ENCODE measurements around the gene ALG12. TPM values are rescaled to one million over a fixed set of nuclear protein-coding genes. Genes with fewer than 3 reads are reported as not detected.

Gene ALG12
- total RNA-seq, 1 donor from 2014 or later = 36.7 TPM

GRCh38 chr22:49889071-49889470 lies 29.2 kb downstream of the ALG12 start:
- no peak for DNase-seq (ENCODE audit: low spot score)

DNA sequence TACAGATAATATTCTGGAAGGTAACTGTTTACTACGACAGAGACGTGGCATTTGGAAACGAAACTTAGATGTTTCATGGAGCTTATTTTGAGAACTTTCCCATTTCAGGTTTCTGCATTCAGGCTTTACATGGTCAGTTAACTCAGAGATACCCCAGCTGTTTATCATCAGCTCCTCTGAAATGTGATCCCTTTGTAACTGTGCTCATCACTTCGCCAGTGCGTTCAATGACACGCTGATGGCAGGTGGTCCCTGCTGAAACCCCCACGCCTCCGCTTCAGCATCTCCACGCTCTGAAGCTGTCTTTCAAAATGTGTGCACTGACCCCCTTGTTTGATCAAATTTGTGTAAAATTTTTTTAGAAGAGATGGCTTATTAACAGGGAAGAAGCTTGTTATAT lies 30.5 kb downstream of the ALG12 start:
- DNase-seq (ENCODE audit: low spot score) = no peak

DNA sequence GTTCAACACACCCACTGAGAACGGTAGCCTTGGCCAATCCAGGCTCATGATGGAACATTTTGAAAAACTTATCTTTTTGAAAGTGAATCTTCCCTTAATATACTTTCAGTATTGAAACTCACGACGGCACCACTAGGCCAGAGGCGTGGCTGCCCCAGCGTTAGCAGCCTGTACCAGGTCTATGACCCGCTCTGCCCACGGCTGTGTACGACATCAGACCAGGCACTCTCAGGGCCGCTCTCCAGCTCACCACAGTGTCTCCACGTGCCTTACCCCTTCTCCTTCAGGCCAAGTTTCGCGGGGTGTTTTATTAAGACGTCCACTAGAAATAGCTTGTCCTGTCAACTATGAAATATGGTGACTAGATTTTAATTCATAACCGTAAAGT lies 31.2 kb downstream of the ALG12 start:
- no peak for DNase-seq (ENCODE audit: low spot score)

DNA sequence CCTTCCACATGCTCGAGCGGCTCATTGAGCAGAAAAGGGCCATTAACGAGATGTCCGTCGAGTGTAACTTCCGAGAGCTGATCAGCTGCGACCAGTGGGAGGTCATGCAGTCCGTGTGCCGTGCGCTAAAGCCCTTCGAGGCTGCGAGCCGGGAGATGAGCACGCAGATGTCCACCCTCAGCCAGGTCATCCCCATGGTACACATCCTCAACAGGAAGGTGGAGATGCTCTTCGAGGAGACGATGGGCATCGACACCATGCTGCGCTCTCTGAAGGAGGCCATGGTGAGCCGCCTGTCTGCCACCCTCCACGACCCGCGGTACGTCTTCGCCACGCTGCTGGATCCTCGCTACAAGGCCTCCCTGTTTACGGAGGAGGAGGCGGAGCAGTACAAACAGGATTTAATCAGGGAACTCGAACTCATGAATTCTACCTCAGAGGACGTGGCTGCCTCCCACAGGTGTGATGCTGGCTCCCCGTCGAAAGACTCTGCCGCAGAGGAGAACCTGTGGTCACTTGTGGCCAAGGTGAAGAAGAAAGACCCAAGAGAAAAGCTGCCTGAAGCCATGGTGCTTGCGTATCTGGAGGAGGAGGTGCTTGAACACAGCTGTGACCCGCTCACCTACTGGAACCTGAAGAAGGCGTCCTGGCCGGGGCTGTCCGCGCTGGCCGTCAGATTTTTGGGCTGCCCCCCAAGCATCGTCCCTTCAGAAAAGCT lies 31.7 kb downstream of the ALG12 start:
- no peak for DNase-seq (ENCODE audit: low spot score)

DNA sequence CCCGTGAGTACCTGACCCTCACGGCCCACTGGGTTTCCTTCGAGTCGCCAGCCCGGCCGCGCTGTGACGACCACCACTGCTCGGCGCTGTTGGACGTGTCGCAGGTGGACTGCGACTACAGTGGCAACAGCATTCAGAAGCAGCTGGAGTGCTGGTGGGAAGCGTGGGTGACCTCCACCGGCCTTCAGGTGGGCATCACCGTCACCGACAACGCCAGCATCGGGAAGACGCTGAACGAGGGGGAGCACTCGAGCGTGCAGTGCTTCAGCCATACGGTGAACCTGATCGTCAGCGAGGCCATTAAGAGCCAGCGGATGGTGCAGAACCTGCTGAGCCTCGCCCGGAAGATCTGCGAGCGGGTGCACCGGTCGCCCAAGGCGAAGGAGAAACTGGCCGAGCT lies 32.4 kb downstream of the ALG12 start:
- DNase-seq (ENCODE audit: low spot score) = no peak

DNA sequence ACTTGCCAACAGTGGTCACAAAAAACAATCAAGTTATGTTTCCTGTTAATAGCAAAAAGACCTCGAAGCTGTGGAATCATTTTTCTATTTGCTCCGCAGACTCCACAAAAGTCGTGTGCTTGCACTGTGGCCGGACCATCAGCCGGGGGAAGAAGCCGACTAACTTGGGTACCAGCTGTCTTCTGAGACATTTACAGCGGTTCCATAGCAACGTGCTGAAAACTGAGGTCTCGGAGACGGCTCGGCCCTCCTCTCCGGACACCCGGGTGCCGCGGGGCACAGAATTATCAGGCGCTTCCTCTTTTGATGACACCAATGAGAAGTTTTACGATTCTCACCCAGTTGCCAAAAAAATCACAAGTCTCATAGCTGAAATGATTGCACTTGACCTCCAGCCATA lies 33.0 kb downstream of the ALG12 start:
- DNase-seq (ENCODE audit: low spot score) = no peak

DNA sequence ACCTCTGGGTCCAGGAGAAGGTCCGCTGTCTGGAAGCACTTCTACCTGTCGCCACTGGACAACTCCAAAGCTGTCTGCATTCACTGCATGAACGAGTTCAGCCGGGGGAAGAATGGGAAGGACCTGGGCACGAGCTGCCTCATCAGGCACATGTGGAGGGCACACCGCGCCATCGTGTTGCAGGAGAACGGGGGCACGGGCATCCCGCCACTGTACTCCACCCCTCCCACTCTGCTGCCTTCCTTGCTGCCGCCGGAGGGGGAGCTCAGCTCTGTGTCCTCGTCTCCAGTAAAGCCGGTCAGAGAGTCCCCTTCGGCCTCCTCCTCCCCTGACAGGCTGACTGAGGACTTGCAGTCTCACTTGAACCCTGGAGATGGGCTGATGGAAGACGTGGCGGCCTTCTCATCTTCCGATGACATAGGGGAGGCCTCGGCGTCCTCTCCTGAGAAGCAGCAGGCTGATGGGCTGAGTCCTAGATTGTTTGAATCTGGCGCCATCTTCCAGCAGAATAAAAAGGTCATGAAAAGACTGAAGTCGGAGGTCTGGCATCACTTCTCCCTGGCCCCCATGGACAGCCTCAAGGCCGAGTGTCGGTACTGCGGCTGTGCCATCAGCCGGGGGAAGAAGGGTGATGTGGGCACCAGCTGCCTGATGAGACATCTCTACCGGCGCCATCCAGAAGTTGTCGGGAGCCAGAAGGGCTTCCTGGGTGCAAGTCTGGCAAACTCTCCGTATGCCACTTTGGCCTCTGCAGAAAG lies 33.6 kb downstream of the ALG12 start:
- DNase-seq (ENCODE audit: low spot score) = no peak

- no peak for DNase-seq (ENCODE audit: low spot score)
Observed at GRCh38 chr22:49884075-49884474, 34.2 kb downstream of the ALG12 start.

DNA sequence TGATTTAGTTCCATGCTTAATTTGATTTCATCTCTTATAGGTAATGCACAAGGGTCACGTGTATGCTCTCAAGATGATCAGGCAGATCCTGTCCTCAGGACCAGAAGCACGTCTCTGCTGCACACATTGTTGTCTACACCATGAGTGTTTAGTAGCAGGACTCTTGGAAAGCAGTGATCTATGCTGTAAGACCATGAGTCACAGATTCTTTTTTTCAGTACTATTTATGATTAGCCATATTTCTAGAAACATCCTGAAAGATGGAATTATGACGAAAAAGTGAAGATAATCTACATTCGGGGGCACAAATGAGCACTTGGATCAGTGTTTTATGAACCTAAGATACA lies 35.0 kb downstream of the ALG12 start:
- no peak for DNase-seq (ENCODE audit: low spot score)

DNA sequence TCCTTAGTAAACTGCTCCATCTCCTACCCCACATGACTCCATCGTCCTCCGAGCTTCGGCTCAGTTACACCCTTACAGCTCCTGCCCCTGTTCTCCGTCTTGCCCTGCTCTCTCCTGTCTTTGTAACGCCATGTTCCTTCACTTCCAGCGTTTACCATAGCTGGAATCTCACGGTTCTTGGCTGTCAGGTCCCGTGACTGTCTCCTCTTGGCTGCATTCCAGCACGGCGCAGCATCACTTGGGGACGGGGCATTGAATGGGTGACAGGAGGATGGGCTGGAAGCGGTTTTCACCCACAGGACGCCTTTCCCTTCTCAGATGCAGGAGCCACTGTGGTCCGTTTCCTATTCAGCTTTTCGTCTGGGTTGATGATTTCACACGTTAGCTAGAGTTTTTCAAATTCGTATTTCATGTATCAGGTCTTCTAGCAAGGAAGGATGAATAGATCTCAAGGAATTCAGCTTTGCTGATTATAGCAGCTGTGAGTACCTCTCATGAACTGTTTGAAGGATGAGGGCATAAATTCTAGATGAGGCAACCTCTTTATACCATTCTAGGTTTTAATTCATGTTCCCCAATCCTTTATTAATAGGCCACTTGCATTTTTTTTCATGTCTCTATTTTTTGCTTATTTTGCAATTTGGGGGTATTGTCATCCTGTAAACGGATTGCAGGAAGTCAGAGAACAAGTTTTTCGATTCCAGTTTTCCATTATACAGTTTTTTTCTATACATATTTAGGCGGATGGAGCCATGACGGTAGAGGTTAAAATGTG lies 35.5 kb downstream of the ALG12 start:
- no peak for DNase-seq (ENCODE audit: low spot score)

DNA sequence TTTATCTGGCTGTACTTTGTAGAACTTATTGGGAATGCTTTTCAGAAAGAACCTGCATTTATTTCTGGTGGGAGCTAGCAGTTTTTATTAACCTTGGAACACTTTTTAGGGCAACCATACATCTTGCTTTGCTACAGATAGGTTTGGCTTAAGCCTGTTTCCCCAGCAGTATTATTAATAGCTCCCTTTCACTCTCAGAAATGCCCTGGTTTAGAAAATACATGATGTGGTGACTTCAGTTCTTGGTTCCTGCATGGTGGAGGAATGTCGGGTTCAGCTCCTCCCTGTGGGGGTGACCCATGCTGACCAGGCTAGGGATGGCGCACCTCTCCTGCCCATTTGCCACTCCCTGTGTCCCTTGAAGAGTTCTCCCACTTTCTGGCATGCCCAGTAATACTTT lies 36.4 kb downstream of the ALG12 start:
- no peak for DNase-seq (ENCODE audit: low spot score)

GRCh38 chr22:49880281-49880680 lies 38.0 kb downstream of the ALG12 start:
- no peak for DNase-seq (ENCODE audit: low spot score)

DNA sequence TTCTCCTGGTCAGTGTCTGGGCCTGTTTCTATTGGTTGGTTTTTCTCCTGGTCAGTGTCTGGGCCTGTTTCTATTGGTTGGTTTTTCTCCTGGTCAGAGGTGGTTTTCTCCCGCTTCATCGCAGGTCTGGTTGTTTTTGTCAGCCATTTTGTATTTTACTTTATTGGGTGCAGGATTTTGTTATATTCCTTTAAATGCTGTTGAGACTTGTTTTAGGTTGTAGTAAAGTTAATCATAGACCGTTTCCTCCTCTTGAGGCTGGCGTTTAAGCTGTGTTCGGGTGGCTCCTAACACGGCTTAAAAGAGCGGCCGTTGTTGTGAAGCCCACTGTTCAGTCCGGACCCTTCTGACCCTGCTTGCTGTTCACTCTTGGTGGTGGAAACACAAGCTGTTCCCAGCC lies 38.4 kb downstream of the ALG12 start:
- DNase-seq (ENCODE audit: low spot score) = no peak

GRCh38 chr22:49878206-49878605 lies 40.0 kb downstream of the ALG12 start:
- no peak for DNase-seq (ENCODE audit: low spot score)

DNA sequence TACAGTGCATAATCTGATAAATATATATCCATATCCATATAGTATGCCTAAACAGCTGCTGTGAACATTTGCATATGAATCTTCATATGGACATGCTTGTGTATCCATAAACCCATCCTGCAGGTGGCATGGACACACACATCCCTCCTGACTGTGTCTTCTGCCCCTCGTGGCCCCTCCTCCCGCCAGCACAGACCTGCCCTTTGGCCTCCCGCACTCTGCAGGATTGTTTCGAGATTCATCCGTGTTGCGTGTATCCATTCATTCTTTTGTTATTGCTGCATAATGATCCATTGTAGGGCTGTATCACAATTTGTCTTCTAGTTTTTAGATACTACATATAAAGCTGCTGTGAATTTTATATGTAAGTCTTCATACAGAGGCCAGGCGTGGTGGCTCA lies 40.6 kb downstream of the ALG12 start:
- DNase-seq (ENCODE audit: low spot score) = no peak

DNA sequence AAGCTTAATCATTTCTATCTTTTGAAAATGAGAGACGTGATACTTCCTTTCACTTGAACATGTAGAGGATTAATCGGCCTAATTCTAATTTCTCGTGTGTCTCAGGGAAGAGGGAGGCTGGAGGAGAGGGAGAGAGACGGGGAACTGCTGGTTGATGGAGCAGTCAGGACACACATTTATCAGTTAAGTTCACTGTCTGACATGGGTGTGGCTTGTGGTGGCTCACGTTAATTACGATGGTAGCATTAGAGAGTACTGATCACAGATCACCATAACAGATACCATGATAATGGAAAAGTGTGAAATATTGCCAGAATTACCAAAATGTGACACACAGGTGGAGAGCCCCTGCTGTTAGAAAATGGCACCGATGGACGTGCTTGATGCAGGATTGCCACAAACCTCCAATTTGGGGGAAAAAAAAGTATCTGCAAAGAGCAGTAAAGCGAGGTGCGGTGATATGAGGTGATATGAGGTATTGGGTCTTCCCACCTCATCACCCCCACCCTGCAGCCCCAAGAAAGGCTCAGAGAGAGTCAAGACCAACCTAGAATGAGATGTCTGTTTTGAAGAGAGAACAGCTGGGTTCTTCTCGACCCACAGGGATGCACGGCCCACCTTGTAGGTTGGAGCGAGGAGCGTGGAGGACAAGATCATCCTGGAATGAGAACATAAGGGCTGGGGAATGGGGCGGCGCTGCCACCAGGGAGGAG lies 44.9 kb downstream of the ALG12 start:
- DNase-seq (ENCODE audit: low spot score) = no peak

GRCh38 chr22:49872347-49872746 lies 45.9 kb downstream of the ALG12 start:
- DNase-seq (ENCODE audit: low spot score) = no peak

GRCh38 chr22:49871482-49871881 lies 46.8 kb downstream of the ALG12 start:
- no peak for DNase-seq (ENCODE audit: low spot score)

GRCh38 chr22:49869845-49870712 lies 48.2 kb downstream of the ALG12 start:
- DNase-seq (ENCODE audit: low spot score) = no peak

GRCh38 chr22:49869086-49869830 lies 49.0 kb downstream of the ALG12 start:
- DNase-seq (ENCODE audit: low spot score) = no peak

All from mucosa of gallbladder (tissue), 1 donor.